NK-92 treated with Interleukin-12 subunit alpha and Interleukin-12 subunit beta, amount 100 ng/mL, for 24 hours (cell line): ENCODE measurements around the gene KCNC4.

ENCODE experiments used
- DNase-seq: peaks from one replicate; lab custom pipeline; 2025; lab: John Stamatoyannopoulos, UW

KCNC4 gene

GRCh38 chr1:110209715-110210603 is at the start of gene KCNC4:
Gene KCNC4, plus strand, starts transcription at chr1:110210314. Its CDS starts 1,186 bp downstream, at chr1:110211500.
- peak; percentile 85 for DNase-seq

DNA sequence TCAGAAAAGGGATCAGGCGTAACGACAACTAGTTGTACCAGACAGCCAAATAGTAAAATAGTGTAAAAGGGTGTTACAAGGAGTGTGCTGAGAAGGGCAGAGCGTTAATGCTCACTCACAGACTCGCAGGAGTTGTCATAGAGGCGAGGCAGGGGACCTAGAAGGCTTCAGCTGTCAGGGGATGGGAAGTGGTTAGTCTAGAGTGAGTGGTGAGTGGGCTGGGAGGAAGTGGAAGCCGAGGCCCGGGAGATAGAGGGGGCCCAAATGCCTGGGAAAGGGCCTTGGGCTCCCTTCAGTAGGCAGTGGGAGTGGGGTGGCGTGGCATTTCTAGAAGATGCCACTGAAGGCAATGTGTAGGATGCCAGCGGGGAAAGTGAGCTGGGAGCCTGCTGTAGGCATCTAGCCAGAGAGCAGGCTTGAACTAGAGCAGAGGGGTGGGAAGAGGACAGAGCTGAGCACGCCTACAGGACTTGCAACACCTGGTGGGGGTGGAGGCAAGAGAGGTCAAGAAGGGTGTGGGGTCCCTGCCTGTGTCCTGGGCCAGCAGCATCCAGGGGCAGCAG is 49.5 kb upstream of the KCNC4 start:
- DNase-seq, result no peak

- no peak for DNase-seq
Measured at GRCh38 chr1:110161165-110161564, 48.9 kb upstream of the KCNC4 start.

GRCh38 chr1:110161849-110162248 is 48.3 kb upstream of the KCNC4 start:
- no peak for DNase-seq

- DNase-seq, result no peak
Measured at GRCh38 chr1:110163591-110163990, 46.5 kb upstream of the KCNC4 start.

DNA sequence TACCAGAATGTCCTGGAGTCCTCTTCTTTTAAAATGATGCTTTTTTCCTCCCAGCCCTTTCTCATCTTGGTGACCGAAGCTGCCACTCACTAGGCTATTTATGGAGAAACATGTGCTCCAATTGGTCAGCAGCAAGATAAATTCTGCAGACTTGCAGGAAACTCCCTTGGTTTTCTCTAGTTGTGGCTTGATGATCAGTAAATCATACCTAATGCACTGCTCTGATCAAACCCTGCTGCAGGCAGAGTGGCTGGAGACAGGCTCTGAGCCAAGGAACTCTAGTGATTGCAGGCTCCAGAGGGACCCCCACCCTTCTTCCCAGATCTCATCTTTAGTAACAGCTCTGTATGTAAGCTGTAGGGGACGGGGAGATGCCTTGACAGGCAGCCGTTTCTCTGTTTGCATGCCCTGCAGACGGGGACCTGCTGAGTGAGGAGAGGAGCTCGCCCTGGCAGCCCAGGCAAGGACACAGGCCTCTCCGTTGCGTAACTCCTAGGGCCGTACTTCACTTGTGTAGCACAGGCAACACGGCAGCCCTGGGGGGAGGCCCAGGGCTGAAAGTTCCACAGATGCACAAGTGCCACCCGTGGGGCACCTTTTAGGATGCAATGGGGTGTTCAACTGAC is 45.3 kb upstream of the KCNC4 start:
- DNase-seq, result no peak

- DNase-seq, result no peak
Measured at GRCh38 chr1:110165761-110166231, 44.3 kb upstream of the KCNC4 start.

DNA sequence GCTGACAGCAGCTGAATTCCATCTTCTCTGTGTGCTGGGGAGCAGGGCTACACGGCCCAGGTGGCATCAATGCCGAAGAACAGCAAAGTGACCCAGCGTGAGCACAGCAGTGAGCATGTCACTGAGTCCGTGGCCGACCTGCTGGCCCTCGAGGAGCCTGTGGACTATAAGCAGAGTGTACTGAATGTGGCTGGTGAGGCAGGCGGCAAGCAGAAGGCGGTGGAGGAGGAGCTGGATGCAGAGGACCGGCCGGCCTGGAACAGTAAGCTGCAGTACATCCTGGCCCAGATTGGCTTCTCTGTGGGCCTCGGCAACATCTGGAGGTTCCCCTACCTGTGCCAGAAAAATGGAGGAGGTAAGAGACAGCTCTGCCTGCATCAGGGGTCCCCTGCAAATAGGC is 43.3 kb upstream of the KCNC4 start:
- DNase-seq, result no peak

- no peak for DNase-seq
Measured at GRCh38 chr1:110170766-110171733, 39.1 kb upstream of the KCNC4 start.

GRCh38 chr1:110172001-110172400 is 38.1 kb upstream of the KCNC4 start:
- DNase-seq, result no peak

GRCh38 chr1:110173466-110174105 is 36.5 kb upstream of the KCNC4 start:
- no peak for DNase-seq

DNA sequence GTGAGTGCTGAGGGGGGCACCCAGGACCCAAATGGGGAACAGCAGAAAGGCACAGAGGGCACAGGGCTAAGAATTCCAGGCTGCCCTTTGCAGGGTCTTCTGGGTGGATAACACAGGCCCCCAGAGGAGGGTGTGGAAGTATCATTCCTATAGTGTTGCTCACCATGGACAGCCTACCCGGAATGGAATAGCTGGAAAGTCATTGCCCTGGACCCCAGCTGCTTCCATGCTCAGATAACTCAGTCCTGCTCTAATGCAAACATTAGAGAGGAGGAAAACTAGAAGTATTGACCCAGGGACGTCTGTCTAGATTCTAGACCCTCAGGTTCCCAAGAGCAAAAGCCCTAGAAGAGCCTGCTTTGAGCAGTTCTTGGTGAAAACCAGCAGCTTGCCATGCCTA is 35.2 kb upstream of the KCNC4 start:
- DNase-seq, result no peak

- DNase-seq, result no peak
Measured at GRCh38 chr1:110176299-110176956, 33.7 kb upstream of the KCNC4 start.

GRCh38 chr1:110177775-110178174 is 32.3 kb upstream of the KCNC4 start:
- DNase-seq, result no peak

DNA sequence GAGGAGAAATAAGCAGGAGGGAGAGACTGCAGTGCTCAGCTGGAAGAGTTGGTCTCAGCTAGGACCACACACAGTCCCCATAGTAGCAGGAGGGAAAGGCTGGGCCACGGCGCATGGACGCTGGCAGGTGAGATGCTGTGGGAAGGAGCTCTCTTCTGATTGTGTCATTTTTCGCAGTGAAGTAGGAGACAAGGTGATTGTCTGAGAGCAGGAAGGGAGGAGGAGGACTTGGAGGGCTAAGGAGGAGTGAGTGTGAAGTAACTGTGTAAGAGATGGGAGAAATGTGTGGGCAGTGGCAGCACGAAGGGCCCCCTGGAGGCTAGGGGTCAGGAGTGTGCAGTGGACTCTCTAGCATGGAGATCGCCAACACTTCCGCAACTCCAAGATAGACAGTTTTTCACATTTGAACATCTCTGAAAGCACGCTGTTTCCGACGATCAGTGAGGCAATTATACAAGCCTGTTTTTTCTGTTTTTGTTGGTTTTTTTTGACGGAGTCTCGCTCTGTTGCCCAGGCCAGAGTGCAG is 26.4 kb upstream of the KCNC4 start:
- DNase-seq, result no peak

- DNase-seq, result no peak
Measured at GRCh38 chr1:110184446-110184845, 25.7 kb upstream of the KCNC4 start.

DNA sequence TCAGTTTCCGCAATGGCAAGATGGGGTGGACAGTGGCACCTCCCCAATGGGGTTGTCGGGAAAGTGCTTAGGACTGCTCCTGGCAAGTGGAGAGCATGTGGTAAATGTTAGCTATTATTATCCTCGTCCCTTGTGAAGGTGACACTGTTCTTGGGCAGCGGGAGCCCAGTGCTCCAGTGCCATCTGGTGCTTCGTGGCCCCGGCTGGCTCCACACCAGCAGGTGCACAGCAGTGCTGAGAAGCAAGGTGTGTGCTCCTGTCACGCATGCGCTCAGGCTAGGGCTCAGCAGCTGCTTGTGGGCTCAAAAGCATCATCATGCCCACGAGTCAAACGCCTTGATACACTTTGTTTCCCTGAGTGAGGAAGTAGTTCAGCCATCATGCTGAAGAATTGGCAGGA is 24.9 kb upstream of the KCNC4 start:
- no peak for DNase-seq

GRCh38 chr1:110186558-110186957 is 23.6 kb upstream of the KCNC4 start:
- no peak for DNase-seq

GRCh38 chr1:110187139-110187890 is 22.8 kb upstream of the KCNC4 start:
- DNase-seq, result no peak
